GM12874 (cell line): Measurements from ENCODE around the gene FNIP2.

ENCODE experiments used
- TF ChIP-seq, protein P1 (sequence below): IDR thresholded peaks from 2 replicates; pipeline ENCODE4 v1.5.1; 2011; ENCODE audit warnings: low read depth, mild to moderate bottlenecking, control low read depth, low read length, moderate library complexity; ENCODE audit not compliant: insufficient read depth

Gene FNIP2

DNA sequence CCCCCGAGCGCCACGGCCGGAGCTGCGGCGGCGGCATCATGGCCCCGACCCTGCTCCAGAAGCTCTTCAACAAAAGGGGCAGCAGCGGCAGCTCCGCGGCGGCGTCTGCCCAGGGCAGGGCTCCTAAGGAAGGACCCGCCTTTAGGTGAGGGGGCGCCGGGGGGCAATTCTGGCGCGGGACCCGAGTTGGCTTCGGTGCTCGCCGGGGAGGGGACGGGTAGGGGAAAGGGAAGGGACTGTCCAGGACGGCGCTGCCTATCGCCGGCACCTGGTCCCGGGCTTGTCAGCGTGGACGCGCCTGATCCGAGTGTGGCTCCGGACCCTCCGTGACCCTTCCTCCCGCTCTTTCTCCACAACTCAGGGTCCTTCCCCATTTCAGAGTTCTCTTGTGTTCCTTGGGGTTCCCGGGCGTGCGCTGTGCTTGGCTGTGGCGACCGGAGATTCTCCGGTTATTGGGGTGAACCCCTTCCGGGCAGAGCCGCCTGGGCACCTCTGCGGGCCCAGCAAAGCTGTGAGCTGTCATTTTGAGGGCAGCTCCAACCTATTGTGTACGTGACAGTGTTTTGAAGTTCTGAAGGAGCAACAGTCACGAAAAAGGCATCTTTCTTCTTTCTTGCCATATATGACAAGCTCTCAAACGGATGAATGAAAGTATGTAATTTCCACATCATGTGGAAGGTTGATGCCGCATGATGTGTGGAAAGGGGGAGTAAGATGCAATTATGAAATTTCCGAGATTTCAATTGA, 522 bp downstream of the FNIP2 start:
- TF ChIP-seq, protein P1, sequence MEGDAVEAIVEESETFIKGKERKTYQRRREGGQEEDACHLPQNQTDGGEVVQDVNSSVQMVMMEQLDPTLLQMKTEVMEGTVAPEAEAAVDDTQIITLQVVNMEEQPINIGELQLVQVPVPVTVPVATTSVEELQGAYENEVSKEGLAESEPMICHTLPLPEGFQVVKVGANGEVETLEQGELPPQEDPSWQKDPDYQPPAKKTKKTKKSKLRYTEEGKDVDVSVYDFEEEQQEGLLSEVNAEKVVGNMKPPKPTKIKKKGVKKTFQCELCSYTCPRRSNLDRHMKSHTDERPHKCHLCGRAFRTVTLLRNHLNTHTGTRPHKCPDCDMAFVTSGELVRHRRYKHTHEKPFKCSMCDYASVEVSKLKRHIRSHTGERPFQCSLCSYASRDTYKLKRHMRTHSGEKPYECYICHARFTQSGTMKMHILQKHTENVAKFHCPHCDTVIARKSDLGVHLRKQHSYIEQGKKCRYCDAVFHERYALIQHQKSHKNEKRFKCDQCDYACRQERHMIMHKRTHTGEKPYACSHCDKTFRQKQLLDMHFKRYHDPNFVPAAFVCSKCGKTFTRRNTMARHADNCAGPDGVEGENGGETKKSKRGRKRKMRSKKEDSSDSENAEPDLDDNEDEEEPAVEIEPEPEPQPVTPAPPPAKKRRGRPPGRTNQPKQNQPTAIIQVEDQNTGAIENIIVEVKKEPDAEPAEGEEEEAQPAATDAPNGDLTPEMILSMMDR: no peak

DNA sequence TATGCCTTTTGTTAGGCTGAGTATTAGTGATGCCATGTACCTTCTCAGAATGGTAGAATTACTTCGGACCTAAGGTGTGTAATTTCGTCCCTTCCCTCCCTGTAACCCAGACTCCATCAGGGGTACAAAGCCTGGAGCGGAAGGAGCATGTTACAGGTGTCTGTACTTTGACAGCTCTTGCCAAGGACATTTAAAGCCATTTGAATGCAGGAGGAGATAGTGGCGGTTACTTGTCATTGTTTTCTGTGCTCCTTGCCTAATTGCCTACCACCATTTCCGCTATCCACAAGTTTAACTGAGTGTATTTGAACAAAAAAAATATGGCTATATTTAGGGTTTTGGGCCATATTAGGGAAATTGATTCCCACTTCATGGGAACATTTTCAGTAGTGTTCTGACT, 1.8 kb downstream of the FNIP2 start:
- TF ChIP-seq, protein P1: no peak

DNA sequence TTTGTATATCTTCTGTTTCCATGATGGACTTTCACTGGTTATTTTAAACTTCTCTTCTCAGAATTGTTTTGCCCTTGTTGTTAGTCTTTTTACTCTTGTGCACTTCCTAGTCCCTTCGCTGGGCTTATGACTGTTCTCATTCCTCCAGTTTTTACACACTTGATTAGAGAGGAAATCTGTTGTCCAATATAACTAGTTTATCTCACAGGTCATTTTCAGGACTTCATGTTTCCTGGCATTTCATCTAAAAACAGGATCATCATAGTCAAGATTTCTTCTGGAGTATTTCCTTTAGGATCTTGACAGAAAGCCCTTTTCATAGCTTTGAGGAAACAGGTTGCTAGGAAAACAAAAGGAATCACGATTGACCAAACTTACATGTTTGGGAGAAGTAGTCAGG, 3.0 kb downstream of the FNIP2 start:
- TF ChIP-seq, protein P1: no peak

DNA sequence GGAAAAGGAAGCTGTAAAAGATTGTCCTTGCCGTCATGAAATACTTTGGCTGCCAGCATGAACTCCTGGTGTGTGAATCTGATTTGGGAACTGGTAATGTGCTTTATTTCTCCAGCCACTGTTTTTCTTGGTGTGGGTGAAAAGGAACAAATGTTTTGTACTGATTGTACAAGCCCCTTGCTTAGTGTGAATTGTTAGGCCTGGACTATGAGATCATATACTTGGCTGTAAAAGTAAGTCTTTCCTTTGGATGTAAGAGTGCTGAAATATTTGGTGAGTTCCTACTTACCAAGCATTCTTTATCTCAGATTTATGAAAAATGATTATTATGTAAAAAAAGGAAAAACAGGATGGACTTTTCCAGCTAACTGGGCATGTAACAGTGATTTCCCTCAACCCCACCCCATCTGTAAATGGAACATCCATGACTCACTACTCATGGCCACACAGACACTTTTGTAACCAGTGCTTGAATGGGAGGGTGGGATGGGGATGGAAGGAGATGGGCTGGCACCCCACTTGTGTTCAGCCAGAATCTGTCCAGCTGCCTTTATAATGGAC, 6.3 kb downstream of the FNIP2 start:
- TF ChIP-seq, protein P1: no peak

DNA sequence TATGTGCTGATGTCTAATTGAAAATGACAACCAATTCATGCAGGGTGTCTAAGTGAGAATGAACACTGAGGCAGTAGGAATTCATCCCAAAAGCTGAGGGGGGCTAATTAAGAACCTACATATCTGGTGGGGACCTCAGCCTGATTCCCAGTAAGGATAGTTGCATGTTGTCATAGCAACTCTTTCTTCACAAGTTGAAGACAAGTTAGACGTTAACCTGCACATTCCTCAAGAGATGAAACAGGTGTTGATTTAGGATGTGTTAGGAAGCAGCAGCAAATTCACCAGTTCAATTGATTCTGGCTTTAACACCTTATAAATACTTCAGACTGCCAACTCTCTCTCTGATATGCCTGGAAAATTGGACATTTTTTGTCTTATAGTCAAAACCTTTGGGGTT, 7.3 kb downstream of the FNIP2 start:
- TF ChIP-seq, protein P1: no peak

DNA sequence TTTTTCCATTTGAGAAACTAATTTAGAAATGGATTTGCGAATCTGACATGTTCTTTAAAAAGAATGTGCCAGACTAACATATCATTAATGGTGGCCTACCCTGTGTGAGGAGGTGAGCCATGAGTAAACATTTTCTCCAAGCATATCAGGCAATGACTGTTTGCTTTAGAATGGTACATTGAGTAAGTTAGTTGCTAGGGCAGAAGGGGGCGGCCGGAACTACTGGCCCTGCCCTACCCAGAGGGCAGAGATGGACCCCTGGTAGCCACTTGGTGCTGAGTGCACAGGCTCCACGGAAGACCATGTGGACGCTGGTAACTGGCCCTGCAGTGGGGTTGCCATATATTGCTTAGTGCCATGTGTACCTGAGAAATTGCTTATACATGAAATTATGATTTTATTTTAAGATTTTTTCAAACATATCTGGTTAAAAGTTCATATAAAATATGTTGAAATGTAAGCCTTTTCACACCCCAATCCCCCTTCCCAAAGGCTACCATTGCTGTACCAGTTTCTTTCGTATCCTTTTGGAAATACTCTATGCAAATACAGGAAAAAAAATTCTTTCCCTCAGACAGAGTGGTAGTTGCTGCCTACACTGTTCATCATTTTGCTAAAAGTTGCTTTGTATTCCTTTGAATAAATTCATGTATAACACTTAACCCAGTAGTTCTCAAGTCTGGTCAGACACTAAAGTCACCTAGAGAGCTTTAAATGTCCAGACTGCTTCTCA, 8.8 kb downstream of the FNIP2 start:
- TF ChIP-seq, protein P1: no peak

DNA sequence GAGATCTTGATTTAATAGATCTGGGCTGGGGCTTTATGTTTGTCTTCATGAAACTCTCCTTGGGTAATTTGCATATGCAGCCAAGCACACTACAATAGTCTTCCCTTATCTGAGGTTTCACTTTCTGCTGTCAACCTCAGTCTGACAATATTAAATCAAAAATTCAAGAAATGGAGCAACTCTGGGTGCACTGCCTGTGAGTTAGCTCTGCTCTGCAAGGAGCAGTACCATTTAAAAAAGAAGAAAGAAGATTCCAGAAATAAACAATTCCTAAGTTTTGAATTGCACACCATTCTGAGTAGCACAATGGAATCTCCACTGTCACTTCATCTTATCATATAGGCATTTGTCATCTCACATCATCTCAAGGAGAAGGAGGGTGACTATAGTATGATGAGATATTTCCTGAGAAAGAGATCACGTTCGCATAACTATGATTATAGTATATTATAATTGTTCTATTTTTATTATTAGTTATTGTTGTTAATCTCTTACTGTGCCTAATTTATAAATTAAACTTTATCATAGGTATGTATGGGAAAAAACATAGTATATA, 9.4 kb downstream of the FNIP2 start:
- TF ChIP-seq, protein P1: no peak
